ENCODE data around the gene SNRNP40.
A peak's percentile ranks its signal among the peaks of the same experiment; 100 is the strongest.

Gene SNRNP40

DNA sequence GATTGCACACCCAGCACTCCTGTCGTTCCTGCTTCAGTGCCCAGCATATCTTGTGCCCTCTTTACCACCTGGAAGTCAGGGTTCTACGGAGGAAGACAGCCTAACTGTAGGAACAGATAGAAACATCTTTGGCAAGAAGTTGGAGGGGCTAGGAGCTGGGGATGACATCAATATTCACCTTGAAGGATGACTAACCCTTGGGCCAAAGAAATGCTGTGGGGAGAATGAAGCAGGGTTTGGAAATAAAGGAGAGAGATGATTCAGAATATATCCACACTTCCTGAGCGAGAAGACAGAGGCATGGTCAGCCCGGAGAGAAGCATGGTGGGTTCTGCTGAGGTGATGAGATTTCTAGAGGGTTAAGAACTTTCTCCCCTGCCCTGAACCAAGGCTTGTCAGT lies 52.3 kb downstream of the SNRNP40 start:
- no peak for DNase-seq (ENCODE audit: extremely low read depth, insufficient read length)
- no peaks in the 10 kb centered on the region for H3K27me3 ChIP-seq (replicated peaks; ENCODE audit: control insufficient read depth, insufficient read depth, low read length)
- TF ChIP-seq, protein P1, sequence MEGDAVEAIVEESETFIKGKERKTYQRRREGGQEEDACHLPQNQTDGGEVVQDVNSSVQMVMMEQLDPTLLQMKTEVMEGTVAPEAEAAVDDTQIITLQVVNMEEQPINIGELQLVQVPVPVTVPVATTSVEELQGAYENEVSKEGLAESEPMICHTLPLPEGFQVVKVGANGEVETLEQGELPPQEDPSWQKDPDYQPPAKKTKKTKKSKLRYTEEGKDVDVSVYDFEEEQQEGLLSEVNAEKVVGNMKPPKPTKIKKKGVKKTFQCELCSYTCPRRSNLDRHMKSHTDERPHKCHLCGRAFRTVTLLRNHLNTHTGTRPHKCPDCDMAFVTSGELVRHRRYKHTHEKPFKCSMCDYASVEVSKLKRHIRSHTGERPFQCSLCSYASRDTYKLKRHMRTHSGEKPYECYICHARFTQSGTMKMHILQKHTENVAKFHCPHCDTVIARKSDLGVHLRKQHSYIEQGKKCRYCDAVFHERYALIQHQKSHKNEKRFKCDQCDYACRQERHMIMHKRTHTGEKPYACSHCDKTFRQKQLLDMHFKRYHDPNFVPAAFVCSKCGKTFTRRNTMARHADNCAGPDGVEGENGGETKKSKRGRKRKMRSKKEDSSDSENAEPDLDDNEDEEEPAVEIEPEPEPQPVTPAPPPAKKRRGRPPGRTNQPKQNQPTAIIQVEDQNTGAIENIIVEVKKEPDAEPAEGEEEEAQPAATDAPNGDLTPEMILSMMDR (IDR thresholded peaks at IDR 0.05; ENCODE audit: insufficient read depth, low read length, poor library complexity, severe bottlenecking): no peak
- H3K4me3 ChIP-seq (replicated peaks; ENCODE audit: low read depth, low read length): no peak overlapping the region
- H3K36me3 ChIP-seq (ENCODE audit: control insufficient read depth, insufficient read depth, low read length): no peaks in the 10 kb centered on the region

DNA sequence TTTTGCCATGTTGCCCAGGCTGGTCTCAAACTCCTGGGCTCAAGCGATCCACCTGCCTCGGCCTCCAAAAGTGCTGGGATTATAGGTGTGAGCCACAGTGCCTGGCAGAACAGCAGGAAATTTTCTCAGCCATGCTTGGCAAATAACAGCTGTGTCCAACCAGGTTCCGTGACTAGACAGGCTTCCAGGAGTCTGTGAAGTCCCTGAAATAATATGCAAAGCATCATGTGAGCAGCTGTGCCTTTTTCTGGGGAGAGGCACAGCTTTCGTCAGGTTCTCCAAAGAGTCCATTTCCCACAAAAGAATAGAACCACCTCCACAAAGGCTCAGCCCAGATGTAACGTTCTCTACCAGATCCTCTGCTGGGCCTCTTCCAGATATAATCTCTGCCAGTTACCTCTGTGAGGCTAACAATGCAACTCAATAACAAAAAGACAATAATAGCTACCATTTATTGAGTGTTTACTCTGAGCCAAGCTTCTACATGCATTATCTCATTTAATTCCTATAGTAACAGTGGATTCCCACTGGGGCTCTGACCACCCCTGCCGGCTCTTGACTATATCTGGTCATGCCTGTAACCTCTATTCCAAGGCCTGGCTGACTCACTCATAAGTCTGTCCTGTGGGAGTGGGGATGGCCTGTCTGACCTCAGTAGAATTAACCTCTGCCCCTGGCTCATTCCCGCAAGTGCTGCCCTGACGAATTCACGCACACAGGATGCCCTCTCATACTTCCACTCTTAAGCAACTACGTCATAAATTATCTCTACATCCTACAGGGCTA lies 52.9 kb downstream of the SNRNP40 start:
- H3K4me3 ChIP-seq (replicated peaks; ENCODE audit: low read depth, low read length): no peak overlapping the region
- TF ChIP-seq, protein P1 (IDR thresholded peaks at IDR 0.05; ENCODE audit: insufficient read depth, low read length, poor library complexity, severe bottlenecking): no peak
- H3K27me3 ChIP-seq (replicated peaks; ENCODE audit: control insufficient read depth, insufficient read depth, low read length): peaks cover 1% of the 10 kb centered on the region; the same call in 1 of the 2 replicates
- no peaks in the 10 kb centered on the region for H3K36me3 ChIP-seq (ENCODE audit: control insufficient read depth, insufficient read depth, low read length)
- no peak for DNase-seq (ENCODE audit: extremely low read depth, insufficient read length)

DNA sequence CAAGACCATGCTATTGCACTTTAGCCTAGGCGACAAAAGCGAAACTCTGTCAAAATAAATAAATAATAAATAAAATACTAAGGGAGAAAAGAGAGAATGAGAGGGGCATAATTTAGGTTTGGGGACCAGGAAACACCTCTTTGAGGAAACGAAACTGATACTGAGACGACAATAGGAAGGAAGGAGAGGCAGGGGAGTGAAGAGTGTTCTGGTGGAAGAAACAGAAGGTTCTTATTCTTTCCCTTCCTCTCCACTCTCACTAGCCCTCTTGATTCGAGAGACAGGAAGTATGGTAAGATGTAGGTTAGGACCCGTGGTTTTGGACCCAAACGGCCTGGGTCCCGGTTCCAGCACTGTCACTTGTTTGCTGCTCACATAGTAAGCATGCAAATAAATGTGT lies 55.3 kb downstream of the SNRNP40 start:
- TF ChIP-seq, protein P1 (IDR thresholded peaks at IDR 0.05; ENCODE audit: insufficient read depth, low read length, poor library complexity, severe bottlenecking): no peak
- DNase-seq (ENCODE audit: extremely low read depth, insufficient read length): no peak
- H3K27me3 ChIP-seq (replicated peaks; ENCODE audit: control insufficient read depth, insufficient read depth, low read length): peaks cover 5% of the 10 kb centered on the region; the same call in 1 of the 2 replicates

DNA sequence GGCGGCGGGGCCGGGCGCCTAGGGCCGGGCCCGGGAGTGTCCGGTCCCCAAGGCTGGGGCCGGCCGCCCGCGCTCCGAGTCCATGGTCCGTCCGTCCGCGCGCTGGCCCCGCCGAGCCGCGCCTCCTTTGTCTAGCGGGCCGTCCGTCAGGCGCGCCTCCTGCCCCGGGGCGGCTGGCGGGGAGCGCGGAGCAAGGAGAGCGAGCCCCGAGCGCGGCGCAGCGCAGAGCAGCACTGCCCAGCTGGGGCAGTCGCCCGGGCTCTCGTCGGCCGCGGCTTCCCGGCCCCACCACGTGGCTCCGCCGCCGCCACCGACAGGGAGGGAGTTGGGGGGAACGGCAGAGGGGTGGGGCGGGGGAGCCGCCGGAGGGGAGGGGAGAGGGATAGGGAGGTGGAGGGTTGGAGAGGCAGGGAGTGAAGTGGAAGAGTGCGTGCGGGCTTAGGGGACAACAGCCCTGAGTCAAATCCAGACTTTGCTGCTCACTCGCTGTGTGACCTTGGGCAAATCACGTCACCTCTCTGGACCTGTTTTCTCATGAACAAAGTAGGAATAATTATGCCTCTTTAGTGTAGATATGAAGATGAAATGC lies 56.8 kb downstream of the SNRNP40 start, which contains the start of gene NKAIN1:
NKAIN1 (minus strand) TSS at position 235 of the 589 bp plus-strand sequence. CDS start 340 bp downstream, outside the sequence.
- Histone ChIP-seq H3K4me3 (replicated peaks; ENCODE audit: low read depth, low read length) (peak within 1 kb of the TSS; percentile 31), H3K27me3 (replicated peaks; ENCODE audit: control insufficient read depth, insufficient read depth, low read length) (peaks cover 5% of the 10 kb centered on the region; the same call in 1 of the 2 replicates)

More for the DNA sequence above, 55.3 kb downstream of the SNRNP40 start:
- H3K36me3 ChIP-seq (ENCODE audit: control insufficient read depth, insufficient read depth, low read length): no peaks in the 10 kb centered on the region
- no peak overlapping the region for H3K4me3 ChIP-seq (replicated peaks; ENCODE audit: low read depth, low read length)

DNA sequence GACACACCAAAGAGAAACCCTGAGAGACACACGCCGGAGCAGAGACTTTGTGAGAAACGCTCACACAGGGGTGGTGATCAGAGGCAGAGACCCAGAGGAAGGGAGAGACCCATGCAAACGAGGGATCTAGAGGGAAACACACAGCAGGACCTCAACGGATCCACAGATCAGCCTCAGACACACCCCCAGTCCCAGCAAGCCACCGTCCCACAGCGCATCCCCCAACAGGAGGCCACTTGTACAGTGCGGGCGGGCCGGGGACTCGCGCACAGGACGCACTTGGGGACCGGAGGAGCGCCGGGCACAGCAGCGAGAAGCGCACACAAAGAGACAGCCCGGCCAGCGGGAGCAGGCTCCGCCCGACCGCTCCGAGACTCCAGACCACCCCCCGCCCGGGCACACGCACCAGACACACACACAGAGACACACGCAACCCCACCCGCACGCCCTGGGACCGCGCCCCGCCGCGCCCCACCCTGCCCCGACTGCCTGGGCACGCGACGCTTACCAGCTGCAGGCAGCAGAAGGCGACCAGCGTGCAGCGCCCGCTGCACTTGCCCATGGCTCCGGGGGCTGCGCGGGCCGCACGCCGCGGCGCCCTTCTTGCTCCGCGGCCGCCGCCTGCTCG lies 57.5 kb downstream of the SNRNP40 start:
- Histone ChIP-seq H3K27me3 (replicated peaks; ENCODE audit: control insufficient read depth, insufficient read depth, low read length) (peaks cover 5% of the 10 kb centered on the region; the same call in 1 of the 2 replicates), H3K36me3 (ENCODE audit: control insufficient read depth, insufficient read depth, low read length) (no peaks in the 10 kb centered on the region), H3K4me3 (replicated peaks; ENCODE audit: low read depth, low read length) (peak overlapping the region; percentile 31)
- DNase-seq (ENCODE audit: extremely low read depth, insufficient read length): no peak
- TF ChIP-seq, protein P1 (IDR thresholded peaks at IDR 0.05; ENCODE audit: insufficient read depth, low read length, poor library complexity, severe bottlenecking): no peak

More for the DNA sequence above, 56.8 kb downstream of the SNRNP40 start, which contains the start of gene NKAIN1:
- TF ChIP-seq, protein P1 (IDR thresholded peaks at IDR 0.05; ENCODE audit: insufficient read depth, low read length, poor library complexity, severe bottlenecking): no peak
- DNase-seq (ENCODE audit: extremely low read depth, insufficient read length): no peak
- H3K36me3 ChIP-seq (ENCODE audit: control insufficient read depth, insufficient read depth, low read length): no peaks in the 10 kb centered on the region
